HepG2 (cell line): ENCODE results near the gene NUDT22. TPM values are rescaled to one million over a fixed set of nuclear protein-coding genes. Genes with fewer than 3 reads are reported as not detected.
A peak's percentile ranks its signal among the peaks of the same experiment; 100 is the strongest.

Experiments used
- ARHGAP35 ChIP-seq: sonication (generic); formaldehyde crosslinking; IDR thresholded peaks from 2 replicates; pipeline ENCODE4 v1.9.0; 2022; ENCODE audit warnings: mild to moderate bottlenecking, inconsistent platforms, moderate library complexity, missing genetic modification reagents, borderline replicate concordance
- BRD4 ChIP-seq: sonication (generic); formaldehyde crosslinking; IDR thresholded peaks from 2 replicates; pipeline ENCODE4 v1.4.0; 2020; ENCODE audit warnings: missing genetic modification reagents
- DPF2 ChIP-seq: sonication (generic); formaldehyde crosslinking; IDR thresholded peaks from 2 replicates; pipeline ENCODE4 v1.4.0; 2020; ENCODE audit warnings: mild to moderate bottlenecking, low read depth, missing genetic modification reagents, borderline replicate concordance
- IKZF4 ChIP-seq: sonication (generic); formaldehyde crosslinking; IDR thresholded peaks from 2 replicates; pipeline ENCODE4 v1.5.1; 2020; ENCODE audit warnings: borderline replicate concordance, mild to moderate bottlenecking, low read depth, missing genetic modification reagents; ENCODE audit errors: not compliant biosample characterization
- JUN ChIP-seq: sonication (generic); formaldehyde crosslinking; IDR thresholded peaks from 2 replicates; pipeline ENCODE4 v1.4.0; 2020; ENCODE audit warnings: mild to moderate bottlenecking, missing genetic modification reagents
- MAF1 ChIP-seq: sonication (generic); formaldehyde crosslinking; IDR thresholded peaks from 2 replicates; pipeline ENCODE4 v1.5.0; 2020; ENCODE audit warnings: missing genetic modification reagents, borderline replicate concordance
- PCBP1 ChIP-seq: fragments of 200-400 bp; formaldehyde crosslinking; IDR thresholded peaks from 2 replicates; pipeline ENCODE4 v1.6.1; 2017; ENCODE audit warnings: mild to moderate bottlenecking, low read depth, low read length, borderline replicate concordance
- ZNF431 ChIP-seq: sonication (generic); formaldehyde crosslinking; IDR thresholded peaks from 2 replicates; pipeline ENCODE4 v1.9.0; 2022; ENCODE audit warnings: missing genetic modification reagents, low read depth, mild to moderate bottlenecking, borderline replicate concordance
- ZNF547 ChIP-seq: sonication (generic); formaldehyde crosslinking; IDR thresholded peaks from 2 replicates; pipeline ENCODE4 v1.5.1; 2020; ENCODE audit warnings: mild to moderate bottlenecking, missing genetic modification reagents
- ZNF839 ChIP-seq: sonication (generic); formaldehyde crosslinking; IDR thresholded peaks from 2 replicates; pipeline ENCODE4 v1.4.0; 2020; ENCODE audit warnings: missing genetic modification reagents, mild to moderate bottlenecking, borderline replicate concordance
- ZNF841 ChIP-seq: sonication (generic); formaldehyde crosslinking; IDR thresholded peaks from 2 replicates; pipeline ENCODE4 v1.8.1; 2023; ENCODE audit warnings: missing genetic modification reagents, borderline replicate concordance
- polyA plus RNA-seq, 8 experiments: library from polyadenylated mRNA; depleted of rRNA in 3 of 8; stranded (reverse) in 7 of 8; unstranded in 1 of 8; fragments of >200 nt; fragmentation: Illumina TruSeq in 4 of 8; extraction: Trizol in 4 of 8; gene quantifications; 2 replicates each; pipeline versions ENCODE4 v1.2.1 to v1.2.3, GENCODE V29; 2011 to 2016; ENCODE audit warnings: low read depth in 4 of 8, missing spikeins in 1 of 8, mixed read lengths in 1 of 8; ENCODE audit not compliant: insufficient read depth in 1 of 8
- total RNA-seq, 5 experiments: library from RNA; depleted of rRNA; stranded (reverse); fragments of >200 nt; fragmentation: Illumina TruSeq; extraction: Trizol; gene quantifications; 2 replicates each; pipeline ENCODE4 v1.2.3, GENCODE V29; 2016; ENCODE audit warnings: low read depth in 1 of 5
- TF ChIP-seq, protein P1 (sequence below): IDR thresholded peaks from 2 replicates; pipeline ENCODE4 v1.6.1; 2016; ENCODE audit warnings: low read depth, control low read depth
- TF ChIP-seq, protein P2 (sequence below): sonication (generic); formaldehyde crosslinking; IDR thresholded peaks from 2 replicates; pipeline ENCODE4 v1.4.0; 2020; ENCODE audit warnings: missing genetic modification reagents, borderline replicate concordance
- TF ChIP-seq, protein P3 (sequence below): sonication (generic); formaldehyde crosslinking; IDR thresholded peaks from 2 replicates; pipeline ENCODE4 v1.5.1; 2020; ENCODE audit warnings: missing genetic modification reagents, mild to moderate bottlenecking, borderline replicate concordance
- TF ChIP-seq, protein P4 (sequence below): sonication (generic); formaldehyde crosslinking; IDR thresholded peaks from 2 replicates; pipeline ENCODE4 v1.5.1; 2020; ENCODE audit warnings: missing genetic modification reagents, mild to moderate bottlenecking, borderline replicate concordance
- TF ChIP-seq, protein P5 (sequence below): sonication (generic); formaldehyde crosslinking; IDR thresholded peaks from 2 replicates; pipeline ENCODE4 v1.5.0; 2020; ENCODE audit warnings: mild to moderate bottlenecking, missing genetic modification reagents
- TF ChIP-seq, protein P6 (sequence below): sonication (generic); formaldehyde crosslinking; IDR thresholded peaks from 2 replicates; pipeline ENCODE4 v1.5.0; 2020; ENCODE audit warnings: mild to moderate bottlenecking, missing genetic modification reagents, moderate library complexity

Gene NUDT22
- total and polyA plus RNA-seq, 2 of the 13 experiments (the other 11 are each of a cell fraction or from before 2014, with no cell fraction given) = 33.5 to 39.8 TPM

DNA sequence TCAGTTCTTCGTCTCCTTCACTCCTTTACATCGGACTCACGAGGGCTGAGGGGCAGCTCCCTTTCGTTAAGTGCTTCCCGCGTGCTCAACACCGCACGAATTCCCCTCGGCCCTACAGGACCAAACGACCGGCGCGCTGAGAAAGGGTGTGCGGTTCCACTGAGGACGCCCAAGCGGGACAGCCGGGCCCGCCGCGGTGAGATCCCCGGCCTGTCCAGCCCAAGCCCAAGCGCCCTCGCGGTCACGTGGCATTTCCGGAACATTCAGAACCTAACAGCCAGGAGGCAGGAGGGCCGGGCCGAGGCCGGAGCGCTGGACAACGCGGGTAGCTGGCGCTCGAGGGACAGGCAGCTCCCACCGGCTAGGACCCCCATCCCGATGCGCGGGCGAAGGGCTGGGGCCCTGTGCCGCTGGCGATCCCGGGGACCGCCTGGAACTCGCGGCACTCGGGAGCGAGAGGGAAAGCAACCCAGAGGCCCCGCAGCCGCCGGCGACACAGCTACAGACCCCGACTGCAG, 40.8 kb upstream of the NUDT22 start (continued):
- TF ChIP-seq, protein P1, sequence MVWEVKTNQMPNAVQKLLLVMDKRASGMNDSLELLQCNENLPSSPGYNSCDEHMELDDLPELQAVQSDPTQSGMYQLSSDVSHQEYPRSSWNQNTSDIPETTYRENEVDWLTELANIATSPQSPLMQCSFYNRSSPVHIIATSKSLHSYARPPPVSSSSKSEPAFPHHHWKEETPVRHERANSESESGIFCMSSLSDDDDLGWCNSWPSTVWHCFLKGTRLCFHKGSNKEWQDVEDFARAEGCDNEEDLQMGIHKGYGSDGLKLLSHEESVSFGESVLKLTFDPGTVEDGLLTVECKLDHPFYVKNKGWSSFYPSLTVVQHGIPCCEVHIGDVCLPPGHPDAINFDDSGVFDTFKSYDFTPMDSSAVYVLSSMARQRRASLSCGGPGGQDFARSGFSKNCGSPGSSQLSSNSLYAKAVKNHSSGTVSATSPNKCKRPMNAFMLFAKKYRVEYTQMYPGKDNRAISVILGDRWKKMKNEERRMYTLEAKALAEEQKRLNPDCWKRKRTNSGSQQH = peak; percentile 94
- no peak for TF ChIP-seq PCBP1
- peak; percentile 88; the same call in 1 of the 2 replicates for TF ChIP-seq ARHGAP35 (CRISPR knock-in tag)
- TF ChIP-seq, protein P2, sequence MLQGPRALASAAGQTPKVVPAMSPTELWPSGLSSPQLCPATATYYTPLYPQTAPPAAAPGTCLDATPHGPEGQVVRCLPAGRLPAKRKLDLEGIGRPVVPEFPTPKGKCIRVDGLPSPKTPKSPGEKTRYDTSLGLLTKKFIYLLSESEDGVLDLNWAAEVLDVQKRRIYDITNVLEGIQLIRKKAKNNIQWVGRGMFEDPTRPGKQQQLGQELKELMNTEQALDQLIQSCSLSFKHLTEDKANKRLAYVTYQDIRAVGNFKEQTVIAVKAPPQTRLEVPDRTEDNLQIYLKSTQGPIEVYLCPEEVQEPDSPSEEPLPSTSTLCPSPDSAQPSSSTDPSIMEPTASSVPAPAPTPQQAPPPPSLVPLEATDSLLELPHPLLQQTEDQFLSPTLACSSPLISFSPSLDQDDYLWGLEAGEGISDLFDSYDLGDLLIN (CRISPR knock-in tag) = no peak; the same call in 1 of the 2 replicates
- TF ChIP-seq, protein P3, sequence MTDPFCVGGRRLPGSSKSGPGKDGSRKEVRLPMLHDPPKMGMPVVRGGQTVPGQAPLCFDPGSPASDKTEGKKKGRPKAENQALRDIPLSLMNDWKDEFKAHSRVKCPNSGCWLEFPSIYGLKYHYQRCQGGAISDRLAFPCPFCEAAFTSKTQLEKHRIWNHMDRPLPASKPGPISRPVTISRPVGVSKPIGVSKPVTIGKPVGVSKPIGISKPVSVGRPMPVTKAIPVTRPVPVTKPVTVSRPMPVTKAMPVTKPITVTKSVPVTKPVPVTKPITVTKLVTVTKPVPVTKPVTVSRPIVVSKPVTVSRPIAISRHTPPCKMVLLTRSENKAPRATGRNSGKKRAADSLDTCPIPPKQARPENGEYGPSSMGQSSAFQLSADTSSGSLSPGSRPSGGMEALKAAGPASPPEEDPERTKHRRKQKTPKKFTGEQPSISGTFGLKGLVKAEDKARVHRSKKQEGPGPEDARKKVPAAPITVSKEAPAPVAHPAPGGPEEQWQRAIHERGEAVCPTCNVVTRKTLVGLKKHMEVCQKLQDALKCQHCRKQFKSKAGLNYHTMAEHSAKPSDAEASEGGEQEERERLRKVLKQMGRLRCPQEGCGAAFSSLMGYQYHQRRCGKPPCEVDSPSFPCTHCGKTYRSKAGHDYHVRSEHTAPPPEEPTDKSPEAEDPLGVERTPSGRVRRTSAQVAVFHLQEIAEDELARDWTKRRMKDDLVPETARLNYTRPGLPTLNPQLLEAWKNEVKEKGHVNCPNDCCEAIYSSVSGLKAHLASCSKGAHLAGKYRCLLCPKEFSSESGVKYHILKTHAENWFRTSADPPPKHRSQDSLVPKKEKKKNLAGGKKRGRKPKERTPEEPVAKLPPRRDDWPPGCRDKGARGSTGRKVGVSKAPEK = 0 out of 2 replicates have a peak, but pooled peaks have one; percentile 47
- peak; percentile 99 for TF ChIP-seq ZNF547 (CRISPR knock-in tag)
- TF ChIP-seq BRD4 (CRISPR knock-in tag) = peak; percentile 73; the same call in 1 of the 2 replicates
- TF ChIP-seq, protein P4, sequence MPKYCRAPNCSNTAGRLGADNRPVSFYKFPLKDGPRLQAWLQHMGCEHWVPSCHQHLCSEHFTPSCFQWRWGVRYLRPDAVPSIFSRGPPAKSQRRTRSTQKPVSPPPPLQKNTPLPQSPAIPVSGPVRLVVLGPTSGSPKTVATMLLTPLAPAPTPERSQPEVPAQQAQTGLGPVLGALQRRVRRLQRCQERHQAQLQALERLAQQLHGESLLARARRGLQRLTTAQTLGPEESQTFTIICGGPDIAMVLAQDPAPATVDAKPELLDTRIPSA (CRISPR knock-in tag) = peak; percentile 89; the same call in 1 of the 2 replicates
- TF ChIP-seq, protein P5, sequence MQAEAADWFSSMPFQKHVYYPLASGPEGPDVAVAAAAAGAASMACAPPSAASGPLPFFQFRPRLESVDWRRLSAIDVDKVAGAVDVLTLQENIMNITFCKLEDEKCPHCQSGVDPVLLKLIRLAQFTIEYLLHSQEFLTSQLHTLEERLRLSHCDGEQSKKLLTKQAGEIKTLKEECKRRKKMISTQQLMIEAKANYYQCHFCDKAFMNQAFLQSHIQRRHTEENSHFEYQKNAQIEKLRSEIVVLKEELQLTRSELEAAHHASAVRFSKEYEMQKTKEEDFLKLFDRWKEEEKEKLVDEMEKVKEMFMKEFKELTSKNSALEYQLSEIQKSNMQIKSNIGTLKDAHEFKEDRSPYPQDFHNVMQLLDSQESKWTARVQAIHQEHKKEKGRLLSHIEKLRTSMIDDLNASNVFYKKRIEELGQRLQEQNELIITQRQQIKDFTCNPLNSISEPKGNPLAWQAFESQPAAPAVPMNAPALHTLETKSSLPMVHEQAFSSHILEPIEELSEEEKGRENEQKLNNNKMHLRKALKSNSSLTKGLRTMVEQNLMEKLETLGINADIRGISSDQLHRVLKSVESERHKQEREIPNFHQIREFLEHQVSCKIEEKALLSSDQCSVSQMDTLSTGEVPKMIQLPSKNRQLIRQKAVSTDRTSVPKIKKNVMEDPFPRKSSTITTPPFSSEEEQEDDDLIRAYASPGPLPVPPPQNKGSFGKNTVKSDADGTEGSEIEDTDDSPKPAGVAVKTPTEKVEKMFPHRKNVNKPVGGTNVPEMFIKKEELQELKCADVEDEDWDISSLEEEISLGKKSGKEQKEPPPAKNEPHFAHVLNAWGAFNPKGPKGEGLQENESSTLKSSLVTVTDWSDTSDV = peak; percentile 96
- peak; percentile 90; the same call in 1 of the 2 replicates for TF ChIP-seq ZNF841
- no peak; the same call in 1 of the 2 replicates for TF ChIP-seq DPF2 (CRISPR knock-in tag)
- peak; percentile 93 for TF ChIP-seq IKZF4
- 0 out of 2 replicates have a peak, but pooled peaks have one; percentile 57 for TF ChIP-seq JUN
- peak; percentile 94 for TF ChIP-seq ZNF431
- TF ChIP-seq, protein P6, sequence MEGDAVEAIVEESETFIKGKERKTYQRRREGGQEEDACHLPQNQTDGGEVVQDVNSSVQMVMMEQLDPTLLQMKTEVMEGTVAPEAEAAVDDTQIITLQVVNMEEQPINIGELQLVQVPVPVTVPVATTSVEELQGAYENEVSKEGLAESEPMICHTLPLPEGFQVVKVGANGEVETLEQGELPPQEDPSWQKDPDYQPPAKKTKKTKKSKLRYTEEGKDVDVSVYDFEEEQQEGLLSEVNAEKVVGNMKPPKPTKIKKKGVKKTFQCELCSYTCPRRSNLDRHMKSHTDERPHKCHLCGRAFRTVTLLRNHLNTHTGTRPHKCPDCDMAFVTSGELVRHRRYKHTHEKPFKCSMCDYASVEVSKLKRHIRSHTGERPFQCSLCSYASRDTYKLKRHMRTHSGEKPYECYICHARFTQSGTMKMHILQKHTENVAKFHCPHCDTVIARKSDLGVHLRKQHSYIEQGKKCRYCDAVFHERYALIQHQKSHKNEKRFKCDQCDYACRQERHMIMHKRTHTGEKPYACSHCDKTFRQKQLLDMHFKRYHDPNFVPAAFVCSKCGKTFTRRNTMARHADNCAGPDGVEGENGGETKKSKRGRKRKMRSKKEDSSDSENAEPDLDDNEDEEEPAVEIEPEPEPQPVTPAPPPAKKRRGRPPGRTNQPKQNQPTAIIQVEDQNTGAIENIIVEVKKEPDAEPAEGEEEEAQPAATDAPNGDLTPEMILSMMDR (CRISPR knock-in tag) = peak; percentile 44
- TF ChIP-seq ZNF839 = peak; percentile 94; the same call in 1 of the 2 replicates
- no peak for TF ChIP-seq MAF1 (CRISPR knock-in tag)
